Sigmoid colon (tissue), 4 donors: Measurements from ENCODE around the gene NSUN6.

Experiments used
- EP300 ChIP-seq, 4 donors: sonication (generic); formaldehyde crosslinking; IDR thresholded peaks; one replicate each; pipeline ENCODE4 v1.6.1; 2017; ENCODE audit warnings: antibody characterized with exemption in 4 of 4
- POLR2A ChIP-seq, 2 donors: fragments of 450-650 bp; IDR thresholded peaks; one replicate each; pipeline ENCODE4 v1.6.1; 2016; ENCODE audit warnings: antibody characterized with exemption in 2 of 2, mild to moderate bottlenecking in 2 of 2, moderate library complexity in 2 of 2

DNA sequence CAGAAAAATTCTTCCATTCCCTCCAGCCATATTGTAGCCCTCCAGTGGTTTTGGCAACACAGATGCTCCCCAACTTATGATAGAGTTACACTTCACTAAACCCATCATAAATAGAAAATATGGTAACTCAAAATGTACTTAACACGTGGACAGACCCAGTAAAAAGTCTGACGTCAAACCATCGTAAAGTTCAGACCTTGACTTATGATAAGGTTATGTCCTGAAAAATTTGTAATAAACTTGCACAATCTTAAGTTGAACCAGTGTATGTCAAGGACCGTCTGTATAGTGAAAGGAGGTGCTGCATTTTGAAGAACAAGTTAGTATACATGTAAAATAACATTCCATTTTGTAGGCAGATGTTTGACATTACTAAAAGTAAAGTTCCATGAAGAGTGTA, 142.8 kb downstream of the NSUN6 start:
- TF ChIP-seq EP300 (IDR thresholded peaks at IDR 0.05) (no peak), POLR2A (IDR thresholded peaks at IDR 0.05) (no peak)
